GM23338 (cell line): ENCODE measurements around the gene FRMD4A.

Source experiments
- EZH2 ChIP-seq: fragments of 200-600 bp; sonication (generic); IDR thresholded peaks from one replicate; pipeline ENCODE4 v1.8.0; 2017; ENCODE audit warnings: antibody characterized with exemption, mild to moderate bottlenecking, low read depth; ENCODE audit not compliant: unreplicated experiment
- EZH2phosphoT487 ChIP-seq: fragments of 200-600 bp; sonication (generic); IDR thresholded peaks from one replicate; pipeline ENCODE4 v1.8.1; 2018; ENCODE audit warnings: antibody characterized with exemption; ENCODE audit not compliant: unreplicated experiment
- POLR2AphosphoS5 ChIP-seq: IDR thresholded peaks from 2 replicates; pipeline ENCODE4 v1.6.1; 2016; ENCODE audit warnings: antibody characterized with exemption, low read depth
- TF ChIP-seq, protein P1 (sequence below), 2 experiments: fragments of 200-600 bp in 1 of 2; sonication (generic) in 1 of 2; conservative IDR thresholded peaks; 2 replicates each; pipeline versions ENCODE4 v1.5.1 to v1.6.1; 2016 to 2017; ENCODE audit warnings: antibody characterized with exemption in 2 of 2, low read depth in 2 of 2, mild to moderate bottlenecking in 2 of 2, moderate library complexity in 1 of 2
- TF ChIP-seq, protein P2 (sequence below): IDR thresholded peaks from 2 replicates; pipeline ENCODE4 v1.6.1; 2016; ENCODE audit warnings: antibody characterized with exemption

DNA sequence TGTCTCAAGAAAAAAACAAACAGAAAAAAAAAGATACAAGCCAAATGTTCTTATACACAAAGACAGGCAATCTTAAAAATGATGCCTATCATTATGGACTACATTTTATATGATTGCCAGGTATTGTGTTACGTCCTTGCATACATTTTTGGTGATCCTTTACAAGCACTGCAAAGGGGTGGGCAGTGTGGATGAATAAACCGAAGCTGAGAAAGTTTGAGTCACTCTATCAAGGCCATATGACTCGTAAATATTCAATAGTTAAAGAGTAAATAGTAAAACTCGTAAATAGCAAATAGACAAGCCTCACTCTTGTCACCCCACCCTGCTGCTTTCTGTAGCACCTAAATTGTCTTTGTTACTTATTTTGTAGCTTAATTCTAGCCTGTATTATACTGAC lies 326.2 kb downstream of the FRMD4A start:
- TF ChIP-seq, protein P1, sequence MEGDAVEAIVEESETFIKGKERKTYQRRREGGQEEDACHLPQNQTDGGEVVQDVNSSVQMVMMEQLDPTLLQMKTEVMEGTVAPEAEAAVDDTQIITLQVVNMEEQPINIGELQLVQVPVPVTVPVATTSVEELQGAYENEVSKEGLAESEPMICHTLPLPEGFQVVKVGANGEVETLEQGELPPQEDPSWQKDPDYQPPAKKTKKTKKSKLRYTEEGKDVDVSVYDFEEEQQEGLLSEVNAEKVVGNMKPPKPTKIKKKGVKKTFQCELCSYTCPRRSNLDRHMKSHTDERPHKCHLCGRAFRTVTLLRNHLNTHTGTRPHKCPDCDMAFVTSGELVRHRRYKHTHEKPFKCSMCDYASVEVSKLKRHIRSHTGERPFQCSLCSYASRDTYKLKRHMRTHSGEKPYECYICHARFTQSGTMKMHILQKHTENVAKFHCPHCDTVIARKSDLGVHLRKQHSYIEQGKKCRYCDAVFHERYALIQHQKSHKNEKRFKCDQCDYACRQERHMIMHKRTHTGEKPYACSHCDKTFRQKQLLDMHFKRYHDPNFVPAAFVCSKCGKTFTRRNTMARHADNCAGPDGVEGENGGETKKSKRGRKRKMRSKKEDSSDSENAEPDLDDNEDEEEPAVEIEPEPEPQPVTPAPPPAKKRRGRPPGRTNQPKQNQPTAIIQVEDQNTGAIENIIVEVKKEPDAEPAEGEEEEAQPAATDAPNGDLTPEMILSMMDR (conservative IDR thresholded peaks at IDR 0.05; ENCODE audit: low read depth in 2 of 2), result no peak
- TF ChIP-seq EZH2, result no peak
- TF ChIP-seq, protein P2, sequence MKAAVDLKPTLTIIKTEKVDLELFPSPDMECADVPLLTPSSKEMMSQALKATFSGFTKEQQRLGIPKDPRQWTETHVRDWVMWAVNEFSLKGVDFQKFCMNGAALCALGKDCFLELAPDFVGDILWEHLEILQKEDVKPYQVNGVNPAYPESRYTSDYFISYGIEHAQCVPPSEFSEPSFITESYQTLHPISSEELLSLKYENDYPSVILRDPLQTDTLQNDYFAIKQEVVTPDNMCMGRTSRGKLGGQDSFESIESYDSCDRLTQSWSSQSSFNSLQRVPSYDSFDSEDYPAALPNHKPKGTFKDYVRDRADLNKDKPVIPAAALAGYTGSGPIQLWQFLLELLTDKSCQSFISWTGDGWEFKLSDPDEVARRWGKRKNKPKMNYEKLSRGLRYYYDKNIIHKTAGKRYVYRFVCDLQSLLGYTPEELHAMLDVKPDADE, result no peak
- no peak for TF ChIP-seq POLR2AphosphoS5
- no peak for TF ChIP-seq EZH2phosphoT487
